LNCAP (cell line): ENCODE results near the gene EVA1C.

Experiments used
- CTCF ChIP-seq: fragments of 450-650 bp; IDR thresholded peaks from 2 replicates; pipeline ENCODE4 v1.5.1; 2017; ENCODE audit warnings: mild to moderate bottlenecking

EVA1C gene

GRCh38 chr21:32476661-32477423 lies 64.3 kb downstream of the EVA1C start:
- no peak for TF ChIP-seq CTCF

- TF ChIP-seq CTCF: no peak
Measured at GRCh38 chr21:32477424-32477745, 64.9 kb downstream of the EVA1C start.

- TF ChIP-seq CTCF: no peak
Measured at GRCh38 chr21:32481875-32482408, 69.4 kb downstream of the EVA1C start.

GRCh38 chr21:32482565-32483292 lies 70.2 kb downstream of the EVA1C start:
- no peak for TF ChIP-seq CTCF

GRCh38 chr21:32483293-32483595 lies 70.7 kb downstream of the EVA1C start:
- TF ChIP-seq CTCF: no peak

GRCh38 chr21:32484706-32485380 lies 72.3 kb downstream of the EVA1C start:
- no peak for TF ChIP-seq CTCF

GRCh38 chr21:32492376-32492775 lies 79.9 kb downstream of the EVA1C start:
- no peak for TF ChIP-seq CTCF
